Keratinocyte (primary cell): ENCODE results near the gene TMEM242. TPM values are rescaled to one million over a fixed set of nuclear protein-coding genes. Genes with fewer than 3 reads are reported as not detected.

Experiments used
- DNase-seq: peaks from one replicate; pipeline ENCODE4 v3.0.0-alpha.2; 2011; ENCODE audit warnings: low read depth, missing footprints, low spot score
- FAIRE-seq: peaks from 2 replicates; lab custom pipeline; 2011; peaks lifted over from hg19 to GRCh38; lab: Jason Lieb, UNC
- H2AFZ ChIP-seq: 2 replicates; pipeline ENCODE4 v1.6.0; 2012; ENCODE audit warnings: low read length, control low read depth, inconsistent platforms; ENCODE audit not compliant: control insufficient read depth
- H3K27ac ChIP-seq: 2 replicates; pipeline ENCODE4 v1.5.1; 2011; ENCODE audit warnings: low read length; ENCODE audit not compliant: control insufficient read depth, insufficient read depth
- H3K27me3 ChIP-seq: 3 replicates; pipeline ENCODE4 v1.6.0; 2011; ENCODE audit warnings: low read length; ENCODE audit not compliant: control insufficient read depth, insufficient read depth; ENCODE audit errors: extremely low read depth
- H3K36me3 ChIP-seq, 2 experiments: 2 replicates in 1 of 2; 3 replicates in 1 of 2; pipeline ENCODE4 v1.5.1; 2011; ENCODE audit warnings: low read length in 2 of 2, mild to moderate bottlenecking in 1 of 2; ENCODE audit not compliant: control insufficient read depth in 2 of 2, insufficient read depth in 2 of 2; ENCODE audit errors: extremely low read depth in 1 of 2
- H3K4me1 ChIP-seq: 3 replicates; pipeline ENCODE4 v1.5.1; 2011; ENCODE audit warnings: low read length; ENCODE audit not compliant: control insufficient read depth, insufficient read depth; ENCODE audit errors: extremely low read depth
- H3K4me2 ChIP-seq: 3 replicates; pipeline ENCODE4 v1.6.0; 2011; ENCODE audit warnings: low read depth, low read length; ENCODE audit not compliant: control insufficient read depth, insufficient read depth; ENCODE audit errors: extremely low read depth
- H3K4me3 ChIP-seq, 3 experiments: fragments of 200-600 bp in 1 of 3; sonication (generic) in 1 of 3; 2 replicates in 2 of 3; 3 replicates in 1 of 3; pipeline ENCODE4 v1.5.1; 2011 to 2016; ENCODE audit warnings: low read length in 3 of 3, mild to moderate bottlenecking in 3 of 3, control low read depth in 2 of 3, inconsistent platforms in 1 of 3, low read depth in 1 of 3, mixed read lengths in 1 of 3, mixed run types in 1 of 3, moderate library complexity in 1 of 3; ENCODE audit not compliant: control insufficient read depth in 2 of 3, insufficient read depth in 2 of 3; ENCODE audit errors: extremely low read depth in 1 of 3
- H3K79me2 ChIP-seq: 2 replicates; pipeline ENCODE4 v1.6.0; 2012; ENCODE audit warnings: low read length; ENCODE audit not compliant: control insufficient read depth, insufficient read depth
- H3K9ac ChIP-seq: 3 replicates; pipeline ENCODE4 v1.6.0; 2011; ENCODE audit warnings: low read length; ENCODE audit not compliant: control insufficient read depth, insufficient read depth; ENCODE audit errors: extremely low read depth
- H3K9me1 ChIP-seq: 3 replicates; pipeline ENCODE4 v1.6.0; 2011; ENCODE audit warnings: low read length; ENCODE audit not compliant: control insufficient read depth, insufficient read depth; ENCODE audit errors: extremely low read depth
- H3K9me3 ChIP-seq: 2 replicates; pipeline ENCODE4 v1.5.1; 2012; ENCODE audit warnings: low read depth, low read length; ENCODE audit not compliant: control insufficient read depth
- H4K20me1 ChIP-seq: 3 replicates; pipeline ENCODE4 v1.6.0; 2011; ENCODE audit warnings: low read length; ENCODE audit not compliant: control insufficient read depth, insufficient read depth; ENCODE audit errors: extremely low read depth
- EZH2 ChIP-seq: IDR thresholded peaks from one replicate; pipeline ENCODE4 v1.6.1; 2012; ENCODE audit warnings: inconsistent platforms, mild to moderate bottlenecking, low read length, moderate library complexity
- dilution Hi-C: fragments of 300-500 bp; cut with MboI; formaldehyde crosslinking; loops from one replicate; pipeline ENCODE4 v1.7.0; 2020; ENCODE audit warnings: low sequenced_read_pairs; ENCODE audit not compliant: extremely low pct_ligation_motif_present
- polyA plus RNA-seq, 5 experiments: library from polyadenylated mRNA; depleted of rRNA in 3 of 5; stranded (reverse) in 3 of 5; stranded (forward) in 1 of 5; unstranded in 1 of 5; fragments of >200 nt; gene quantifications; 1 replicate in 1 of 5; 2 replicates in 3 of 5; 3 replicates in 1 of 5; pipeline versions ENCODE4 v1.2.1 to v1.2.3, GENCODE V29; 2011 to 2012; ENCODE audit warnings: missing spikeins in 2 of 5, low read depth in 1 of 5, low replicate concordance in 1 of 5
- TF ChIP-seq, protein P1 (sequence below), 3 experiments: IDR thresholded peaks in 1 of 3; conservative IDR thresholded peaks in 1 of 3; optimal IDR thresholded peaks in 1 of 3; 2 replicates in 2 of 3; 3 replicates in 1 of 3; pipeline versions ENCODE3 to v1.5.1; 2011; ENCODE audit warnings: low read length in 3 of 3, mild to moderate bottlenecking in 3 of 3, moderate library complexity in 2 of 3, control low read depth in 1 of 3, inconsistent platforms in 1 of 3; ENCODE audit not compliant: insufficient read depth in 2 of 3; ENCODE audit errors: extremely low read depth in 1 of 3

The TMEM242 gene
- polyA plus RNA-seq, 1 donor (not counting 4 experiments of a cell fraction or from before 2014, with no cell fraction given) = 11.0 TPM

DNA sequence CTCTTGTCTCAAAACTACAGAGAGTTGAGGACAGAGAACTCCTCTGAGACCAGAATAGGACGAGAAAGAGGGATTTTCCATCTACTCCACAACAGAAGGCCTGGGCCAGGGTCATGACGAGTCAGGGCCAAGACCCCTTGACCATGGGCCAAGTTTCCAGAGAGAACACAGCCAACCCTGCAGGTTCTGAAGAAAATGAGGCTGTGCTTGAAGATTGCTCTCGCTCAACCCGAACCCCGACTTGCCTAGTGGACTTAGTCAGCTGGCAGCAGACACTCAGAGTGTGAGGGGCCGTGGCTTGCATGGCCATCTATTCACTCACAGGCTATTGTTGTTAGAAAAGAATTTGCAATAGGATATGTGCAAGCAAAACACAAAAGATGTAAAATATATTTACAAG lies 54.5 kb downstream of the TMEM242 start:
- peaks cover 2% of the 10 kb centered on the region for H3K4me1 ChIP-seq
- no peak for TF ChIP-seq EZH2
- TF ChIP-seq, protein P1, sequence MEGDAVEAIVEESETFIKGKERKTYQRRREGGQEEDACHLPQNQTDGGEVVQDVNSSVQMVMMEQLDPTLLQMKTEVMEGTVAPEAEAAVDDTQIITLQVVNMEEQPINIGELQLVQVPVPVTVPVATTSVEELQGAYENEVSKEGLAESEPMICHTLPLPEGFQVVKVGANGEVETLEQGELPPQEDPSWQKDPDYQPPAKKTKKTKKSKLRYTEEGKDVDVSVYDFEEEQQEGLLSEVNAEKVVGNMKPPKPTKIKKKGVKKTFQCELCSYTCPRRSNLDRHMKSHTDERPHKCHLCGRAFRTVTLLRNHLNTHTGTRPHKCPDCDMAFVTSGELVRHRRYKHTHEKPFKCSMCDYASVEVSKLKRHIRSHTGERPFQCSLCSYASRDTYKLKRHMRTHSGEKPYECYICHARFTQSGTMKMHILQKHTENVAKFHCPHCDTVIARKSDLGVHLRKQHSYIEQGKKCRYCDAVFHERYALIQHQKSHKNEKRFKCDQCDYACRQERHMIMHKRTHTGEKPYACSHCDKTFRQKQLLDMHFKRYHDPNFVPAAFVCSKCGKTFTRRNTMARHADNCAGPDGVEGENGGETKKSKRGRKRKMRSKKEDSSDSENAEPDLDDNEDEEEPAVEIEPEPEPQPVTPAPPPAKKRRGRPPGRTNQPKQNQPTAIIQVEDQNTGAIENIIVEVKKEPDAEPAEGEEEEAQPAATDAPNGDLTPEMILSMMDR (optimal IDR thresholded peaks at IDR 0.05 in 1 of 3, IDR thresholded peaks at IDR 0.05 in 1 of 3, conservative IDR thresholded peaks at IDR 0.05 in 1 of 3; ENCODE audit: extremely low read depth in 1 of 3, insufficient read depth in 2 of 3, low read length in 3 of 3) = no peak
- H3K4me3 ChIP-seq = no peak overlapping the region
- dilution Hi-C loops = no loop called here
- no peak for DNase-seq
- no peaks in the 10 kb centered on the region for H3K79me2 ChIP-seq
- no peak for FAIRE-seq
- H3K27ac ChIP-seq = no peak overlapping the region
- no peaks in the 10 kb centered on the region for H3K36me3 ChIP-seq
- H3K9me3 ChIP-seq = no peaks in the 10 kb centered on the region
- no peak overlapping the region for H3K4me2 ChIP-seq
- H3K9ac ChIP-seq = no peak overlapping the region
- H2AFZ ChIP-seq = no peak overlapping the region
- H3K27me3 ChIP-seq = no peaks in the 10 kb centered on the region
- H4K20me1 ChIP-seq = no peaks in the 10 kb centered on the region
- H3K9me1 ChIP-seq = no peaks in the 10 kb centered on the region

DNA sequence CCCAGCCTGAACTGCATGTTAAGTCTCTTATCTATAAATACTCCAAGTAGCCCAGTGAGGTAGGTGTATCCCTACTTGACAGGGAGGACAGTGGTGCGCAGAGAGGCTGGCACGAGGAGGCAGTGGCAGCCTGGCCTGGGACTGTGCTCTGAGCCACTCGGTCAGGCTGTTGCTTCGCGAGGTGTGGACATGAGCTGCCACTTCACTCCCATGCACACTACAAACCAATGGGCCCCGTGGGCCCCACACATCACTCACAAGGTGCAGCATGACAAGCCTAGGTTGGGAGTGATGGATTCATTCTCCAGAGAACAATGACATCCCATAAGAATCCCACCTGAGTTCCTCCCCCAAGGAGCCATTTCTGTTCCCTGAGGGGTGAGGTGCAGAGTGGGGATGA lies 54.9 kb downstream of the TMEM242 start:
- H3K4me3 ChIP-seq = no peak overlapping the region
- dilution Hi-C loops = no loop called here
- H3K27me3 ChIP-seq = no peaks in the 10 kb centered on the region
- H3K9me3 ChIP-seq = no peaks in the 10 kb centered on the region
- no peak for TF ChIP-seq EZH2
- TF ChIP-seq, protein P1 (optimal IDR thresholded peaks at IDR 0.05 in 1 of 3, IDR thresholded peaks at IDR 0.05 in 1 of 3, conservative IDR thresholded peaks at IDR 0.05 in 1 of 3; ENCODE audit: extremely low read depth in 1 of 3, insufficient read depth in 2 of 3, low read length in 3 of 3) = no peak
- no peaks in the 10 kb centered on the region for H4K20me1 ChIP-seq
- no peak overlapping the region for H3K9ac ChIP-seq
- DNase-seq (no peak), FAIRE-seq (no peak)
- no peak overlapping the region for H2AFZ ChIP-seq
- no peaks in the 10 kb centered on the region for H3K4me1 ChIP-seq
- H3K79me2 ChIP-seq = no peaks in the 10 kb centered on the region
- H3K27ac ChIP-seq = no peak overlapping the region
- H3K9me1 ChIP-seq = no peaks in the 10 kb centered on the region
- H3K4me2 ChIP-seq = no peak overlapping the region
- H3K36me3 ChIP-seq = no peaks in the 10 kb centered on the region
